Calu3 (cell line): ENCODE results near the gene RFX3. TPM values are rescaled to one million over a fixed set of nuclear protein-coding genes. Genes with fewer than 3 reads are reported as not detected.
A peak's percentile ranks its signal among the peaks of the same experiment; 100 is the strongest.

Source experiments
- BruUV-seq: library from RNA; stranded (reverse); fragments of 400-500 nt; replicated peaks from 2 replicates; lab custom pipeline; 2021; lab: Mats Ljungman, UMichigan
- CTCF ChIA-PET: fragments of 300-600 bp; sonication (Branson Sonifier 250); formaldehyde crosslinking; loops from one replicate; lab custom pipeline; 2022; ENCODE audit warnings: antibody characterized with exemption; lab: Charles Lee
- DNase-seq: peaks from one replicate; pipeline ENCODE4 v3.0.0; 2022
- H3K27ac Mint-ChIP-seq: one replicate; pipeline ENCODE4 v1.8.0; 2022; ENCODE audit warnings: mixed read lengths; ENCODE audit not compliant: unreplicated experiment
- H3K27me3 Mint-ChIP-seq: one replicate; pipeline ENCODE4 v1.8.0; 2022; ENCODE audit warnings: mixed read lengths; ENCODE audit not compliant: unreplicated experiment
- H3K36me3 Mint-ChIP-seq: one replicate; pipeline ENCODE4 v1.8.0; 2022; ENCODE audit warnings: mild to moderate bottlenecking, moderate library complexity, mixed read lengths; ENCODE audit not compliant: insufficient read depth, unreplicated experiment
- H3K4me1 Mint-ChIP-seq: one replicate; pipeline ENCODE4 v1.8.0; 2022; ENCODE audit warnings: mild to moderate bottlenecking, low read depth, mixed read lengths; ENCODE audit not compliant: unreplicated experiment
- H3K4me3 Mint-ChIP-seq: one replicate; pipeline ENCODE4 v1.8.0; 2022; ENCODE audit warnings: mild to moderate bottlenecking, low read depth, moderate library complexity, mixed read lengths; ENCODE audit not compliant: unreplicated experiment
- H3K9me3 Mint-ChIP-seq: one replicate; pipeline ENCODE4 v1.8.0; 2022; ENCODE audit warnings: low read depth, mixed read lengths; ENCODE audit not compliant: unreplicated experiment
- CTCF ChIP-seq: fragments of 200-600 bp; IDR thresholded peaks from one replicate; pipeline ENCODE4 v1.8.0; 2022; ENCODE audit warnings: antibody characterized with exemption; ENCODE audit not compliant: unreplicated experiment
- intact Hi-C: fragments of 100-400 bp; cut with micrococcal nuclease; formaldehyde crosslinking; loops from one replicate; pipeline ENCODE4 v1.10.0; 2022; ENCODE audit not compliant: unreplicated experiment
- total RNA-seq: library from RNA; stranded (reverse); gene quantifications from 2 replicates; pipeline ENCODE4 v1.2.3, GENCODE V29; 2022

Gene RFX3
- total RNA-seq, 1 experiment from 2014 or later: 10.1 TPM

- CTCF ChIA-PET: interaction anchor here (0.8 kb wide), 1 partner anchor 104 kb away, joined by 3 read pairs; no protein-coding TSS in a partner anchor
- Mint-ChIP-seq H3K27ac (no peak overlapping the region), H3K36me3 (no peaks in the 10 kb centered on the region), H3K9me3 (no peaks in the 10 kb centered on the region), H3K4me3 (no peak overlapping the region), H3K27me3 (no peaks in the 10 kb centered on the region), H3K4me1 (peaks cover 9% of the 10 kb centered on the region)
- TF ChIP-seq CTCF: no peak
- no TSS peak for BruUV-seq
- intact Hi-C loops: no loop called here
- DNase-seq: peak; percentile 10
Observed at GRCh38 chr9:3337515-3338225, 188.1 kb downstream of the RFX3 start.

GRCh38 chr9:3336951-3337350 is 188.8 kb downstream of the RFX3 start:
- Mint-ChIP-seq H3K27ac (no peak overlapping the region), H3K36me3 (no peaks in the 10 kb centered on the region), H3K4me3 (no peak overlapping the region), H3K27me3 (no peaks in the 10 kb centered on the region), H3K4me1 (peaks cover 9% of the 10 kb centered on the region), H3K9me3 (no peaks in the 10 kb centered on the region)
- no peak for DNase-seq
- BruUV-seq: no TSS peak
- intact Hi-C loops: no loop called here
- CTCF ChIA-PET: interaction anchor here (0.8 kb wide), 1 partner anchor 105 kb away, joined by 3 read pairs; no protein-coding TSS in a partner anchor
- TF ChIP-seq CTCF: no peak

GRCh38 chr9:3332802-3333201 is 193.0 kb downstream of the RFX3 start:
- intact Hi-C loops: no loop called here
- H3K9me3 Mint-ChIP-seq: no peaks in the 10 kb centered on the region
- DNase-seq: no peak
- H3K27me3 Mint-ChIP-seq: no peaks in the 10 kb centered on the region
- peaks cover 3% of the 10 kb centered on the region for H3K36me3 Mint-ChIP-seq
- no peak for TF ChIP-seq CTCF
- peaks cover 9% of the 10 kb centered on the region for H3K4me1 Mint-ChIP-seq
- BruUV-seq: no TSS peak
- no peak overlapping the region for H3K4me3 Mint-ChIP-seq
- CTCF ChIA-PET: no interaction called here
- no peak overlapping the region for H3K27ac Mint-ChIP-seq

GRCh38 chr9:3331801-3332200 is 194.0 kb downstream of the RFX3 start:
- peak; percentile 1 for DNase-seq
- intact Hi-C loops: no loop called here
- no TSS peak for BruUV-seq
- H3K27ac Mint-ChIP-seq: no peak overlapping the region
- H3K27me3 Mint-ChIP-seq: no peaks in the 10 kb centered on the region
- no peaks in the 10 kb centered on the region for H3K4me1 Mint-ChIP-seq
- CTCF ChIA-PET: interaction anchor here (0.6 to 2.1 kb wide), 2 partner anchors 109 to 881 kb away, joined by 3 to 8 read pairs; no protein-coding TSS in a partner anchor
- no peaks in the 10 kb centered on the region for H3K9me3 Mint-ChIP-seq
- H3K36me3 Mint-ChIP-seq: peaks cover 5% of the 10 kb centered on the region
- TF ChIP-seq CTCF: no peak
- no peak overlapping the region for H3K4me3 Mint-ChIP-seq
